ENCODE data around the gene SELENOM. TPM values are rescaled to one million over a fixed set of nuclear protein-coding genes. Genes with fewer than 3 reads are reported as not detected.

The SELENOM gene
- total RNA-seq, 1 donor from 2014 or later: 7.0 TPM

GRCh38 chr22:31093086-31093850 lies 14.1 kb downstream of the SELENOM start:
- DNase-seq (ENCODE audit: low spot score) (no peak), ATAC-seq (no peak)

- ATAC-seq (no peak), DNase-seq (ENCODE audit: low spot score) (no peak)
These were observed 15.2 kb downstream of the SELENOM start for GRCh38 chr22:31092161-31092560.

GRCh38 chr22:31091106-31091975 lies 16.0 kb downstream of the SELENOM start:
- DNase-seq (ENCODE audit: low spot score) (no peak), ATAC-seq (no peak)

GRCh38 chr22:31090217-31091085 lies 16.9 kb downstream of the SELENOM start:
- DNase-seq (ENCODE audit: low spot score): no peak
- ATAC-seq: no peak

- peak; percentile 59 for DNase-seq (ENCODE audit: low spot score)
- peak; percentile 61 for ATAC-seq
These were observed 17.9 kb downstream of the SELENOM start for GRCh38 chr22:31089160-31090100.

GRCh38 chr22:31088233-31088986 lies 19.0 kb downstream of the SELENOM start:
- peak; percentile 46 for DNase-seq (ENCODE audit: low spot score)
- ATAC-seq: no peak

GRCh38 chr22:31087744-31088215 lies 19.6 kb downstream of the SELENOM start:
- DNase-seq (ENCODE audit: low spot score): no peak
- no peak for ATAC-seq

- ATAC-seq (no peak), DNase-seq (ENCODE audit: low spot score) (peak; percentile 40)
These were observed 20.6 kb downstream of the SELENOM start for GRCh38 chr22:31086703-31087330.

- DNase-seq (ENCODE audit: low spot score): no peak
- no peak for ATAC-seq
These were observed 21.4 kb downstream of the SELENOM start for GRCh38 chr22:31085928-31086327.

GRCh38 chr22:31085493-31085824 lies 21.9 kb downstream of the SELENOM start:
- ATAC-seq (no peak), DNase-seq (ENCODE audit: low spot score) (no peak)

- ATAC-seq (peak; percentile 78), DNase-seq (ENCODE audit: low spot score) (peak; percentile 85)
These were observed 22.4 kb downstream of the SELENOM start for GRCh38 chr22:31084811-31085492.

- ATAC-seq (no peak), DNase-seq (ENCODE audit: low spot score) (peak; percentile 58)
These were observed 23.2 kb downstream of the SELENOM start for GRCh38 chr22:31083923-31084810.

- no peak for DNase-seq (ENCODE audit: low spot score)
- no peak for ATAC-seq
These were observed 24.0 kb downstream of the SELENOM start for GRCh38 chr22:31083377-31083768.

GRCh38 chr22:31082606-31083376 lies 24.6 kb downstream of the SELENOM start:
- ATAC-seq: no peak
- DNase-seq (ENCODE audit: low spot score): peak; percentile 67

- DNase-seq (ENCODE audit: low spot score) (peak; percentile 45), ATAC-seq (no peak)
These were observed 25.3 kb downstream of the SELENOM start for GRCh38 chr22:31081963-31082605.
